GM13976 (cell line): ENCODE measurements around the gene KSR1.
"Not testable (repeated sequence)": the region's sequence is repeated elsewhere in the genome, so short reads cannot be mapped to it uniquely, and the experiment has no call there.

ENCODE experiments used
- DNase-seq: peaks from one replicate; pipeline ENCODE4 v3.0.0; 2012; ENCODE audit warnings: low spot score
- CTCF ChIP-seq: IDR thresholded peaks from 2 replicates; pipeline ENCODE4 v1.5.1; 2012; ENCODE audit warnings: borderline replicate concordance, mild to moderate bottlenecking; ENCODE audit not compliant: insufficient read depth; ENCODE audit errors: extremely low read depth, missing control alignments, control extremely low read depth
- in situ Hi-C: fragments of 300-500 bp; cut with MboI; formaldehyde crosslinking; loops from one replicate; pipeline ENCODE4 v1.12.0; 2022; ENCODE audit warnings: low sequenced_read_pairs, mixed read lengths, inconsistent platforms; ENCODE audit not compliant: unreplicated experiment

KSR1 gene

GRCh38 chr17:27446569-27447301, 9.5 kb upstream of the KSR1 start:
- DNase-seq, result no peak
- in situ Hi-C loops, result loop anchor here (10.0 to 25.0 kb wide), 2 partner anchors 52 to 234 kb away; no protein-coding TSS in a partner anchor
- TF ChIP-seq CTCF, result no peak

- DNase-seq, result not testable (repeated sequence)
- in situ Hi-C loops, result loop anchor here (10.0 to 25.0 kb wide), 2 partner anchors 54 to 236 kb away; no protein-coding TSS in a partner anchor
Observed at GRCh38 chr17:27448534-27448933, 7.7 kb upstream of the KSR1 start.

GRCh38 chr17:27449541-27449940, 6.7 kb upstream of the KSR1 start:
- no peak for TF ChIP-seq CTCF
- DNase-seq, result no peak
- in situ Hi-C loops, result loop anchor here (10.0 to 25.0 kb wide), 2 partner anchors 55 to 237 kb away; no protein-coding TSS in a partner anchor

- no peak for TF ChIP-seq CTCF
- in situ Hi-C loops, result loop anchor here (10.0 to 25.0 kb wide), 5 partner anchors 55 to 612 kb away; partner anchors contain the start of gene WSB1
- no peak for DNase-seq
Observed at GRCh38 chr17:27449988-27450387, 6.3 kb upstream of the KSR1 start.

- DNase-seq, result no peak
- in situ Hi-C loops, result loop anchor here (10.0 to 25.0 kb wide), 3 partner anchors 144 to 612 kb away; partner anchors contain the start of gene WSB1
- no peak for TF ChIP-seq CTCF
Observed at GRCh38 chr17:27450416-27450815, 5.8 kb upstream of the KSR1 start.

- TF ChIP-seq CTCF, result no peak
- no peak for DNase-seq
- in situ Hi-C loops, result loop anchor here (10.0 to 25.0 kb wide), 3 partner anchors 143 to 610 kb away; partner anchors contain the start of gene WSB1
Observed at GRCh38 chr17:27451906-27452305, 4.3 kb upstream of the KSR1 start.

- no peak for TF ChIP-seq CTCF
- no peak for DNase-seq
- in situ Hi-C loops, result loop anchor here (10.0 to 25.0 kb wide), 3 partner anchors 142 to 609 kb away; partner anchors contain the start of gene WSB1
Observed at GRCh38 chr17:27452828-27453227, 3.4 kb upstream of the KSR1 start.
